ENCODE measurements around the gene TAOK1. TPM values are rescaled to one million over a fixed set of nuclear protein-coding genes. Genes with fewer than 3 reads are reported as not detected.

The TAOK1 gene
- total and polyA plus RNA-seq, 10 of the 15 experiments (the other 5 are each of a cell fraction or from before 2014, with no cell fraction given): 2.0 to 27.1 (median 11.8) TPM

DNA sequence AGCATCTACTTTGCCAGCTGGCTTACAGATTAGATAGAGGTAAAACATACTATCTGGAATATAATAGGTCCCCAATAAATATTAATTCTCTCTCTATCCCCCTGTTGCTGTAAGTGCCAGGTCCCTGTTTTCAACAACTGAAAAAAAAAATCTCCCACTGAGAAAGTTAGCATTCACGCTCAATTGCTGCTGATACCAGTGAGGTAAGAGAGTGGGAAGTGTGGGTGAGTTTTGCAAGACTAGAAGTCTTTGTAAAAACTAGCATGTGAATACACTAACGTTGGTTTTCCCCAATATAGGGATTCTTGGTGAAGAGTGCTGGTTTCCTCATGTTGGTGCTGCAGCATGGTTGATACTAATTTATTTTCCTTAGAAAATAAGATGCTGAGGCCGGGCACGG lies 11.7 kb upstream of the TAOK1 start (continued):
- TF ChIP-seq, protein P1, sequence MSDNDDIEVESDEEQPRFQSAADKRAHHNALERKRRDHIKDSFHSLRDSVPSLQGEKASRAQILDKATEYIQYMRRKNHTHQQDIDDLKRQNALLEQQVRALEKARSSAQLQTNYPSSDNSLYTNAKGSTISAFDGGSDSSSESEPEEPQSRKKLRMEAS (IDR thresholded peaks at IDR 0.05; ENCODE audit: low read depth, low read length): no peak

DNA sequence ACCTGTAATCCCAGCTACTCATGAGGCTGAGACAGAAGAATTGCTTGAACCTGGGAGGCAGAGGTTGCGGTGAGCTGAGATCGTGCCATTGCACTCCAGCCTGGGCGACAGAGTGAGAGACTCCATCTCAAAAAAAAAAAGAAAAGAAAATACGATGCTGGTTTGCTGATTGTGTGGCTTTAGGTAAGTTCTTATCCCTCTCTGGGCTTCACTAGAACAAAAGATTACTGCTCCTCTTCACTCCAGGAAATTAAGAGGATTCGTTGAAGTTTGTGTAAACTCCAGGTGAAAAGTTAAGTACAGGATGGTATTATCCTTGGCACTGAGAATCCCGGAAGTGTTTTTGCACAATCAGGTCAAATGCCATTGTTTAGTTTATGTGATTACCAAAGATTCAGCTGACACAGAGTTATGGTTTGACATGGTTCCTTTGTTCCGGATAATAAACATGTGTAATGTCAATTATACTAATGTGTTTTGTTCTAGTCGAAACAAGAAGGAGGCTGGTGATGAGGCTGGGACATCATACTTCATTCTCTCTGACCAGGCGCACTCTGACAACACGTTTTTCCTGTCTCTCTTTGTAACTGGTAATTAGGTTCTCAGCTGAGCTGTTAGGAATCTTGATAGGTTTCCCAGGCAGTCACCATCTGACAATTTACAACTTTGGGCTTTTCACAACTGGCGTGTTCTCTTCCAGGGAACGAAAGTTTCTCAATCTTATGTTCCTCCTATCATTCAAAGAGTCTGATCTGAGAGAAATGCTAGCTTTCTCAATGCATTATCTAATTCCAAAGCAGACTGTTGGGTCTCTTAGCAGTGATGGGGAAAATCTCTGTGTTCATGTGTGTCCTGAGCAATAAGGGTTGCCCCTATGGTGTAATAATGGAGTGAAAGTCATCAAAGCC lies 10.8 kb upstream of the TAOK1 start:
- Histone ChIP-seq H3K4me1 (ENCODE audit: control insufficient read depth, insufficient read depth, low read length) (no peaks in the 10 kb centered on the region), H3K9me3 (replicated peaks; ENCODE audit: control insufficient read depth, insufficient read depth, low read length) (no peaks in the 10 kb centered on the region), H3K4me2 (ENCODE audit: control insufficient read depth, insufficient read depth) (no peak overlapping the region), H3K79me2 (ENCODE audit: control insufficient read depth, insufficient read depth, low read length) (no peaks in the 10 kb centered on the region), H3K27me3 (replicated peaks in 1 of 2; ENCODE audit: control insufficient read depth in 2 of 2, insufficient read depth in 2 of 2, low read length in 1 of 2) (no peaks in the 10 kb centered on the region), H3K4me3 (no peak overlapping the region), H3K36me3 (ENCODE audit: control insufficient read depth in 2 of 2, insufficient read depth in 2 of 2, low read length in 1 of 2) (no peaks in the 10 kb centered on the region), H3K27ac (ENCODE audit: control insufficient read depth, insufficient read depth) (no peak overlapping the region), H2AFZ (ENCODE audit: control insufficient read depth, low read depth, low read length) (peak overlapping the region; percentile 31; the same call in 1 of the 2 replicates), H3K9ac (ENCODE audit: control insufficient read depth, insufficient read depth, low read length) (no peak overlapping the region), H4K20me1 (ENCODE audit: control insufficient read depth, insufficient read depth) (no peaks in the 10 kb centered on the region)
- intact Hi-C loops (cut with micrococcal nuclease; ENCODE audit: unreplicated experiment) (no loop called here), in situ Hi-C loops (cut with MboI) (loop anchor here (10.0 kb wide), 1 partner anchor 155 kb away; no protein-coding TSS in a partner anchor)
- ATAC-seq (no peak), FAIRE-seq (no peak), DNase-seq (ENCODE audit: low read depth, low spot score) (no peak)
- CTCF ChIA-PET: interaction anchor here (0.7 to 5.6 kb wide), 4 partner anchors 10 to 214 kb away, joined by 3 to 38 read pairs (median 6); no protein-coding TSS in a partner anchor
- POLR2A ChIA-PET: interaction anchor here (0.6 to 0.7 kb wide), 4 partner anchors 71 to 266 kb away, joined by 3 to 6 read pairs (median 4); no protein-coding TSS in a partner anchor
- RAD21 ChIA-PET (ENCODE audit: unreplicated experiment): interaction anchor here (1.4 kb wide), 1 partner anchor 9 kb away, joined by 3 read pairs; no protein-coding TSS in a partner anchor
- no TSS peak for BruUV-seq (replicated peaks)
- SMC1A ChIA-PET (ENCODE audit: uncharacterized antibody, unreplicated experiment): interaction anchor here (0.5 to 2.5 kb wide), 2 partner anchors 9 to 15 kb away, joined by 4 to 10 read pairs; no protein-coding TSS in a partner anchor
- WGBS (ENCODE audit: insufficient coverage, insufficient replicate concordance, low lambda C conversion rate, missing lambda C conversion rate): 75% methylated on average over 12 of the region's 12 CpGs
- no peak for TF ChIP-seq TARDBP (IDR thresholded peaks at IDR 0.05; ENCODE audit: borderline replicate concordance)
- no peak for TF ChIP-seq CHD1 (IDR thresholded peaks at IDR 0.05; ENCODE audit: low read depth, low read length)
- no peak for TF ChIP-seq GABPA (IDR thresholded peaks at IDR 0.05; ENCODE audit: low read depth)
- TF ChIP-seq, protein P1 (IDR thresholded peaks at IDR 0.05; ENCODE audit: low read depth, low read length): no peak
- no peak for TF ChIP-seq DPF2 (IDR thresholded peaks at IDR 0.05)
- TF ChIP-seq, protein P2, sequence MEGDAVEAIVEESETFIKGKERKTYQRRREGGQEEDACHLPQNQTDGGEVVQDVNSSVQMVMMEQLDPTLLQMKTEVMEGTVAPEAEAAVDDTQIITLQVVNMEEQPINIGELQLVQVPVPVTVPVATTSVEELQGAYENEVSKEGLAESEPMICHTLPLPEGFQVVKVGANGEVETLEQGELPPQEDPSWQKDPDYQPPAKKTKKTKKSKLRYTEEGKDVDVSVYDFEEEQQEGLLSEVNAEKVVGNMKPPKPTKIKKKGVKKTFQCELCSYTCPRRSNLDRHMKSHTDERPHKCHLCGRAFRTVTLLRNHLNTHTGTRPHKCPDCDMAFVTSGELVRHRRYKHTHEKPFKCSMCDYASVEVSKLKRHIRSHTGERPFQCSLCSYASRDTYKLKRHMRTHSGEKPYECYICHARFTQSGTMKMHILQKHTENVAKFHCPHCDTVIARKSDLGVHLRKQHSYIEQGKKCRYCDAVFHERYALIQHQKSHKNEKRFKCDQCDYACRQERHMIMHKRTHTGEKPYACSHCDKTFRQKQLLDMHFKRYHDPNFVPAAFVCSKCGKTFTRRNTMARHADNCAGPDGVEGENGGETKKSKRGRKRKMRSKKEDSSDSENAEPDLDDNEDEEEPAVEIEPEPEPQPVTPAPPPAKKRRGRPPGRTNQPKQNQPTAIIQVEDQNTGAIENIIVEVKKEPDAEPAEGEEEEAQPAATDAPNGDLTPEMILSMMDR (IDR thresholded peaks at IDR 0.05 in 2 of 3, conservative IDR thresholded peaks at IDR 0.05 in 1 of 3; ENCODE audit: control insufficient read depth in 2 of 3, extremely low read depth in 1 of 3, insufficient read depth in 1 of 3, low read depth in 3 of 3, low read length in 3 of 3): no peak
- TF ChIP-seq TCF12 (IDR thresholded peaks at IDR 0.05; ENCODE audit: low read depth, low read length): no peak
- TF ChIP-seq, protein P3, sequence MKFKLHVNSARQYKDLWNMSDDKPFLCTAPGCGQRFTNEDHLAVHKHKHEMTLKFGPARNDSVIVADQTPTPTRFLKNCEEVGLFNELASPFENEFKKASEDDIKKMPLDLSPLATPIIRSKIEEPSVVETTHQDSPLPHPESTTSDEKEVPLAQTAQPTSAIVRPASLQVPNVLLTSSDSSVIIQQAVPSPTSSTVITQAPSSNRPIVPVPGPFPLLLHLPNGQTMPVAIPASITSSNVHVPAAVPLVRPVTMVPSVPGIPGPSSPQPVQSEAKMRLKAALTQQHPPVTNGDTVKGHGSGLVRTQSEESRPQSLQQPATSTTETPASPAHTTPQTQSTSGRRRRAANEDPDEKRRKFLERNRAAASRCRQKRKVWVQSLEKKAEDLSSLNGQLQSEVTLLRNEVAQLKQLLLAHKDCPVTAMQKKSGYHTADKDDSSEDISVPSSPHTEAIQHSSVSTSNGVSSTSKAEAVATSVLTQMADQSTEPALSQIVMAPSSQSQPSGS (IDR thresholded peaks at IDR 0.05; ENCODE audit: low read length): no peak
- TF ChIP-seq SUZ12 (IDR thresholded peaks at IDR 0.05; ENCODE audit: unreplicated experiment): no peak

Data from GM12878 (cell line).